Endodermal cell (in vitro differentiated cells): ENCODE data around the gene CDK9. TPM values are rescaled to one million over a fixed set of nuclear protein-coding genes. Genes with fewer than 3 reads are reported as not detected.

Source experiments
- DNase-seq: peaks from one replicate; pipeline ENCODE4 v3.0.0-alpha.2; 2017
- H3K27ac ChIP-seq: 2 replicates; pipeline ENCODE4 v1.5.1; 2013; ENCODE audit warnings: mild to moderate bottlenecking, low read depth, low read length, moderate library complexity
- H3K27me3 ChIP-seq: 2 replicates; pipeline ENCODE4 v1.6.1; 2013; ENCODE audit warnings: mild to moderate bottlenecking, low read length, moderate library complexity; ENCODE audit not compliant: insufficient read depth, control insufficient read depth, poor library complexity, severe bottlenecking
- H3K36me3 ChIP-seq: 2 replicates; pipeline ENCODE4 v1.7.0; 2013; ENCODE audit warnings: mild to moderate bottlenecking, low read length, moderate library complexity; ENCODE audit not compliant: control insufficient read depth, insufficient read depth
- H3K4me1 ChIP-seq: one replicate; pipeline ENCODE4 v1.7.0; 2013; ENCODE audit warnings: low read length; ENCODE audit not compliant: control insufficient read depth, insufficient read depth
- H3K4me3 ChIP-seq: 2 replicates; pipeline ENCODE4 v1.5.1; 2013; ENCODE audit warnings: mild to moderate bottlenecking, low read length, moderate library complexity
- H3K9ac ChIP-seq: 2 replicates; pipeline ENCODE4 v1.6.1; 2013; ENCODE audit warnings: mild to moderate bottlenecking, low read length, moderate library complexity; ENCODE audit not compliant: poor library complexity, severe bottlenecking; ENCODE audit errors: extremely low read depth
- H3K9me3 ChIP-seq: 2 replicates; pipeline ENCODE4 v1.6.1; 2013; ENCODE audit warnings: mild to moderate bottlenecking, low read length, moderate library complexity; ENCODE audit not compliant: control insufficient read depth
- H3K27ac Mint-ChIP-seq: 2 replicates; pipeline ENCODE4 v1.8.0; 2020; ENCODE audit warnings: mixed read lengths
- H3K27me3 Mint-ChIP-seq: 2 replicates; pipeline ENCODE4 v1.8.0; 2021; ENCODE audit warnings: mild to moderate bottlenecking, mixed read lengths; ENCODE audit not compliant: insufficient read depth
- H3K36me3 Mint-ChIP-seq: 2 replicates; pipeline ENCODE4 v1.8.0; 2020; ENCODE audit warnings: low read depth, mixed read lengths
- H3K4me1 Mint-ChIP-seq: 2 replicates; pipeline ENCODE4 v1.8.0; 2020; ENCODE audit warnings: mixed read lengths
- H3K4me3 Mint-ChIP-seq: 2 replicates; pipeline ENCODE4 v1.8.0; 2020; ENCODE audit warnings: mild to moderate bottlenecking, moderate library complexity, mixed read lengths
- H3K9me3 Mint-ChIP-seq: 2 replicates; pipeline ENCODE4 v1.8.0; 2020; ENCODE audit warnings: mild to moderate bottlenecking, mixed read lengths
- CTCF ChIP-seq: fragments of 200-600 bp; sonication (generic); conservative IDR thresholded peaks from 2 replicates; pipeline ENCODE4 v1.5.0; 2021; ENCODE audit warnings: antibody characterized with exemption, mild to moderate bottlenecking
- WGBS, 2 experiments: methylation state at CpG; one replicate each; pipeline versions ENCODE4 v1.1.5 to v1.1.7; 2013; ENCODE audit warnings: missing lambda C conversion rate in 2 of 2, mixed read lengths in 1 of 2; ENCODE audit not compliant: insufficient coverage in 1 of 2, insufficient read length in 1 of 2; 5-methylcytosine and 5-hydroxymethylcytosine counted together
- total RNA-seq, 2 donors: library from RNA; stranded (reverse); fragmentation: NEBNext Ultra II Directional in 1 of 2; extraction: Animal tissue kit (Norgen Biotek cat#: 25700) in 1 of 2; gene quantifications; 2 replicates in 1 of 2; 3 replicates in 1 of 2; pipeline ENCODE4 v1.2.1, GENCODE V29; 2021

CDK9 gene
- total RNA-seq, 2 donors from 2014 or later: 97.1 to 101 TPM

GRCh38 chr9:127753148-127753547 is 32.7 kb upstream of the CDK9 start:
- H3K27me3 ChIP-seq: peaks cover 49% of the 10 kb centered on the region
- Mint-ChIP-seq H3K4me3 (no peak overlapping the region), H3K27ac (no peak overlapping the region), H3K36me3 (no peaks in the 10 kb centered on the region), H3K9me3 (no peaks in the 10 kb centered on the region), H3K4me1 (no peaks in the 10 kb centered on the region), H3K27me3 (peaks cover 55% of the 10 kb centered on the region)
- no peak for TF ChIP-seq CTCF
- no peaks in the 10 kb centered on the region for H3K36me3 ChIP-seq
- H3K4me3 ChIP-seq: no peak overlapping the region
- H3K9ac ChIP-seq: no peak overlapping the region
- no peak for DNase-seq
- no peak overlapping the region for H3K27ac ChIP-seq
- no peaks in the 10 kb centered on the region for H3K4me1 ChIP-seq
- no peaks in the 10 kb centered on the region for H3K9me3 ChIP-seq
- 82 to 86% methylated on average over 7 to 8 of the region's 8 CpGs for WGBS, 2 experiments

DNA sequence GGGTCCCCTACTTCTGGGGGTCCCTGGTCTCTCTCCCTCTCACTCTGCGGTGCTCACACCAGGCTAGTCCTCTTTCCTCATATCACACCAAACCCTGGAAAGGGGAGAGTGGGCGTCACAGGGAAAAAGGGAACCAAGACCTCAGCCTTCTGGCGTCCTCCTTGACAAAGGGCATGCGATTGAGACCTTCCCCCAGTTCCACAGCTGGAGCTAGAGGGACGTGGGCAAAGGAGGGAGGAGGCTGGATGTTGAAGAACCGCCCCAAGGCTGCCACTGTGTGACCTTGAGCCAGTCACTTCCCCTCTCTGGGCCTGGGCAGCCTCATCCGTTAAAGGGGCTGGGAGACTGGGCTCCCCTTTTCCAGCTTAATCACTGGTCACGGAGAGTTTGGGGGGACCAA is 32.2 kb upstream of the CDK9 start:
- no peak for DNase-seq
- Histone ChIP-seq H3K4me1 (no peaks in the 10 kb centered on the region), H3K27ac (no peak overlapping the region), H3K9ac (no peak overlapping the region), H3K36me3 (no peaks in the 10 kb centered on the region), H3K9me3 (no peaks in the 10 kb centered on the region), H3K27me3 (peaks cover 49% of the 10 kb centered on the region), H3K4me3 (no peak overlapping the region)
- H3K27me3 Mint-ChIP-seq: peaks cover 55% of the 10 kb centered on the region
- no peak overlapping the region for H3K27ac Mint-ChIP-seq
- 59 to 72% methylated on average over 7 to 8 of the region's 8 CpGs for WGBS, 2 experiments
- no peak for TF ChIP-seq CTCF
- H3K4me3 Mint-ChIP-seq: no peak overlapping the region
- H3K36me3 Mint-ChIP-seq: no peaks in the 10 kb centered on the region
- no peaks in the 10 kb centered on the region for H3K9me3 Mint-ChIP-seq
- H3K4me1 Mint-ChIP-seq: no peaks in the 10 kb centered on the region

GRCh38 chr9:127754099-127755060 is 31.5 kb upstream of the CDK9 start:
- Mint-ChIP-seq H3K4me3 (peak overlapping the region; percentile 45), H3K36me3 (no peaks in the 10 kb centered on the region), H3K9me3 (no peaks in the 10 kb centered on the region), H3K4me1 (no peaks in the 10 kb centered on the region), H3K27me3 (peaks cover 55% of the 10 kb centered on the region), H3K27ac (no peak overlapping the region)
- H3K9me3 ChIP-seq: no peaks in the 10 kb centered on the region
- H3K27me3 ChIP-seq: peaks cover 49% of the 10 kb centered on the region
- no peaks in the 10 kb centered on the region for H3K36me3 ChIP-seq
- H3K27ac ChIP-seq: no peak overlapping the region
- no peaks in the 10 kb centered on the region for H3K4me1 ChIP-seq
- no peak overlapping the region for H3K9ac ChIP-seq
- no peak for TF ChIP-seq CTCF
- WGBS, 2 experiments: 1% methylated on average over 40 to 86 of the region's 86 CpGs
- peak overlapping the region; percentile 56 for H3K4me3 ChIP-seq
- peak; percentile 90 for DNase-seq
